ENCODE data around the gene EFEMP2.

DNA sequence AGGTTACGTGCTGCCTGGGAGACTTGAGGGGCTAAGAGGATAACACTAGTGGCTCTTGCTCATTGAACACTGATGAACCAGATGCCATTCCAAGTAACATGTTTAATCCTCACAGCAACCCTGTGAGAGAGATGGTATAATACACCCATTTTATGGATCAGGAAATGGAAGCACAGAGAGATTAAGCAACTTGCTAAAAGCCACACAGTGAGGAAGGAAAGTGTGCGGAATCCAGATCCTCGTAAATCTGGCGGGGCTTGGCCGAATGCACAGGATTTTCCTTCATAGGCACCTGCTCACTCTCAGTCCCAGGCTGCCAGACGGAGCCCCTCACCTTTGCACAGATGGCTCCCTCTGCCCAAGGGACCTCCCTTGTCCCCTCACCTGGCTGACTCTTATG, 35.3 kb upstream of the EFEMP2 start:
- TF ChIP-seq, protein P1, sequence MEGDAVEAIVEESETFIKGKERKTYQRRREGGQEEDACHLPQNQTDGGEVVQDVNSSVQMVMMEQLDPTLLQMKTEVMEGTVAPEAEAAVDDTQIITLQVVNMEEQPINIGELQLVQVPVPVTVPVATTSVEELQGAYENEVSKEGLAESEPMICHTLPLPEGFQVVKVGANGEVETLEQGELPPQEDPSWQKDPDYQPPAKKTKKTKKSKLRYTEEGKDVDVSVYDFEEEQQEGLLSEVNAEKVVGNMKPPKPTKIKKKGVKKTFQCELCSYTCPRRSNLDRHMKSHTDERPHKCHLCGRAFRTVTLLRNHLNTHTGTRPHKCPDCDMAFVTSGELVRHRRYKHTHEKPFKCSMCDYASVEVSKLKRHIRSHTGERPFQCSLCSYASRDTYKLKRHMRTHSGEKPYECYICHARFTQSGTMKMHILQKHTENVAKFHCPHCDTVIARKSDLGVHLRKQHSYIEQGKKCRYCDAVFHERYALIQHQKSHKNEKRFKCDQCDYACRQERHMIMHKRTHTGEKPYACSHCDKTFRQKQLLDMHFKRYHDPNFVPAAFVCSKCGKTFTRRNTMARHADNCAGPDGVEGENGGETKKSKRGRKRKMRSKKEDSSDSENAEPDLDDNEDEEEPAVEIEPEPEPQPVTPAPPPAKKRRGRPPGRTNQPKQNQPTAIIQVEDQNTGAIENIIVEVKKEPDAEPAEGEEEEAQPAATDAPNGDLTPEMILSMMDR (IDR thresholded peaks at IDR 0.05) = no peak
- no peak for TF ChIP-seq POLR2A (IDR thresholded peaks at IDR 0.05)
